ENCODE results near the gene CACNA1S.

DNA sequence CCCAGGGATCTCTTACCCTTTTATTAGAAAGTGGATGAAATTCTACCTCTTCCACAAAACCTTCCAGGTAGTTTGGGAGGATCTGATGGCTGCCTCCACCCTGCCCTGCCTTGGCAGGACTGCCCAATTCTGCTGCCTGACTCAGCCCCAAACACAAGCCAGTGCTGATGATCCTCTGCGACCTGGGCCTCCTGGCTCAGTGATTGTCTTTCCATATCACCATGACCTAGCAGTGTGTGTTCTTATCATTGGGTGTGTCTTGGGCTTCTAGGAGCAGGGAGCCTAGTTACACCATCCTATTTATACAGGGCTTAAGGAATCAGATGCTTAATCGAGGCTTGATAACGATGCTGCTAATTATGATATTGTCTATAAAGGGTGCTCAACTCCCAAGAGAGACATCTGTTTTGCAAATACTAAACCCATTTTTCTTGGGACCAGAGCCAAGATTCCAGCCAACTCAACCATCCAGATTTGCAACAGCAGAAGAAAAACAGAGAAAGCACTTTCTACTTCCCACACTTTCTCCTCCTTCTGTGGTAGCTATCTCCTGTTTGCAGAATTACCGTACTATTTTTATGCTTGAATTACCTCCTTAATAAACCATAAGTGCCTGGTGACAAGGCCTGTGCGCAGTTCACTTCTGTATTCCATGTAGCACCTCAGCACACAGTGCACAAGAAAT lies 52.2 kb downstream of the CACNA1S start:
- TF ChIP-seq, protein P1, sequence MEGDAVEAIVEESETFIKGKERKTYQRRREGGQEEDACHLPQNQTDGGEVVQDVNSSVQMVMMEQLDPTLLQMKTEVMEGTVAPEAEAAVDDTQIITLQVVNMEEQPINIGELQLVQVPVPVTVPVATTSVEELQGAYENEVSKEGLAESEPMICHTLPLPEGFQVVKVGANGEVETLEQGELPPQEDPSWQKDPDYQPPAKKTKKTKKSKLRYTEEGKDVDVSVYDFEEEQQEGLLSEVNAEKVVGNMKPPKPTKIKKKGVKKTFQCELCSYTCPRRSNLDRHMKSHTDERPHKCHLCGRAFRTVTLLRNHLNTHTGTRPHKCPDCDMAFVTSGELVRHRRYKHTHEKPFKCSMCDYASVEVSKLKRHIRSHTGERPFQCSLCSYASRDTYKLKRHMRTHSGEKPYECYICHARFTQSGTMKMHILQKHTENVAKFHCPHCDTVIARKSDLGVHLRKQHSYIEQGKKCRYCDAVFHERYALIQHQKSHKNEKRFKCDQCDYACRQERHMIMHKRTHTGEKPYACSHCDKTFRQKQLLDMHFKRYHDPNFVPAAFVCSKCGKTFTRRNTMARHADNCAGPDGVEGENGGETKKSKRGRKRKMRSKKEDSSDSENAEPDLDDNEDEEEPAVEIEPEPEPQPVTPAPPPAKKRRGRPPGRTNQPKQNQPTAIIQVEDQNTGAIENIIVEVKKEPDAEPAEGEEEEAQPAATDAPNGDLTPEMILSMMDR (IDR thresholded peaks at IDR 0.05) = no peak
- TF ChIP-seq, protein P2, sequence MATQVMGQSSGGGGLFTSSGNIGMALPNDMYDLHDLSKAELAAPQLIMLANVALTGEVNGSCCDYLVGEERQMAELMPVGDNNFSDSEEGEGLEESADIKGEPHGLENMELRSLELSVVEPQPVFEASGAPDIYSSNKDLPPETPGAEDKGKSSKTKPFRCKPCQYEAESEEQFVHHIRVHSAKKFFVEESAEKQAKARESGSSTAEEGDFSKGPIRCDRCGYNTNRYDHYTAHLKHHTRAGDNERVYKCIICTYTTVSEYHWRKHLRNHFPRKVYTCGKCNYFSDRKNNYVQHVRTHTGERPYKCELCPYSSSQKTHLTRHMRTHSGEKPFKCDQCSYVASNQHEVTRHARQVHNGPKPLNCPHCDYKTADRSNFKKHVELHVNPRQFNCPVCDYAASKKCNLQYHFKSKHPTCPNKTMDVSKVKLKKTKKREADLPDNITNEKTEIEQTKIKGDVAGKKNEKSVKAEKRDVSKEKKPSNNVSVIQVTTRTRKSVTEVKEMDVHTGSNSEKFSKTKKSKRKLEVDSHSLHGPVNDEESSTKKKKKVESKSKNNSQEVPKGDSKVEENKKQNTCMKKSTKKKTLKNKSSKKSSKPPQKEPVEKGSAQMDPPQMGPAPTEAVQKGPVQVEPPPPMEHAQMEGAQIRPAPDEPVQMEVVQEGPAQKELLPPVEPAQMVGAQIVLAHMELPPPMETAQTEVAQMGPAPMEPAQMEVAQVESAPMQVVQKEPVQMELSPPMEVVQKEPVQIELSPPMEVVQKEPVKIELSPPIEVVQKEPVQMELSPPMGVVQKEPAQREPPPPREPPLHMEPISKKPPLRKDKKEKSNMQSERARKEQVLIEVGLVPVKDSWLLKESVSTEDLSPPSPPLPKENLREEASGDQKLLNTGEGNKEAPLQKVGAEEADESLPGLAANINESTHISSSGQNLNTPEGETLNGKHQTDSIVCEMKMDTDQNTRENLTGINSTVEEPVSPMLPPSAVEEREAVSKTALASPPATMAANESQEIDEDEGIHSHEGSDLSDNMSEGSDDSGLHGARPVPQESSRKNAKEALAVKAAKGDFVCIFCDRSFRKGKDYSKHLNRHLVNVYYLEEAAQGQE (IDR thresholded peaks at IDR 0.05; ENCODE audit: low read depth, low read length) = no peak
- TF ChIP-seq MXI1 (IDR thresholded peaks at IDR 0.05; ENCODE audit: low read depth, low read length) = no peak
- TF ChIP-seq FOXM1 (IDR thresholded peaks at IDR 0.05; ENCODE audit: low read depth) = no peak
- TF ChIP-seq TAF1 (IDR thresholded peaks at IDR 0.05; ENCODE audit: borderline replicate concordance, low read depth, low read length) = no peak
- no peak for TF ChIP-seq RCOR1 (IDR thresholded peaks at IDR 0.05; ENCODE audit: low read length)
- no peak for TF ChIP-seq POLR2AphosphoS5 (IDR thresholded peaks at IDR 0.05; ENCODE audit: low read depth, low read length)
- TF ChIP-seq EZH2phosphoT487 (IDR thresholded peaks at IDR 0.05; ENCODE audit: borderline replicate concordance, low read depth) = no peak
- no peak for TF ChIP-seq JUND (IDR thresholded peaks at IDR 0.05)
- TF ChIP-seq RAD21 (IDR thresholded peaks at IDR 0.05; ENCODE audit: low read length) = no peak
- TF ChIP-seq CHD2 (IDR thresholded peaks at IDR 0.05; ENCODE audit: low read length, partially characterized antibody) = no peak
- no peak for TF ChIP-seq EP300 (IDR thresholded peaks at IDR 0.05; ENCODE audit: borderline replicate concordance in 1 of 2, low read depth in 1 of 2, low read length in 1 of 2)
- TF ChIP-seq FOXJ3 (CRISPR knock-in tag; IDR thresholded peaks at IDR 0.05) = no peak
- TF ChIP-seq GATA2 (CRISPR knock-in tag; IDR thresholded peaks at IDR 0.05) = no peak

Measured in SK-N-SH (cell line).